GM12892 (cell line): ENCODE data around the gene SEPHS1.
"Not testable (repeated sequence)": the region's sequence is repeated elsewhere in the genome, so short reads cannot be mapped to it uniquely, and the experiment has no call there.

Experiments used
- DNase-seq: peaks from one replicate; pipeline ENCODE4 v3.0.0; 2011; ENCODE audit not compliant: insufficient read length
- FAIRE-seq: peaks from 2 replicates; lab custom pipeline; 2011; peaks lifted over from hg19 to GRCh38; lab: Jason Lieb, UNC
- POLR2A ChIP-seq: IDR thresholded peaks from 2 replicates; pipeline ENCODE4 v1.6.1; 2011; ENCODE audit warnings: low read depth, low read length, control low read depth
- POLR2AphosphoS5 ChIP-seq: IDR thresholded peaks from 2 replicates; pipeline ENCODE4 v1.6.1; 2011; ENCODE audit warnings: low read depth, low read length, control low read depth
- TAF1 ChIP-seq: IDR thresholded peaks from 2 replicates; pipeline ENCODE4 v1.6.1; 2011; ENCODE audit warnings: low read depth, mild to moderate bottlenecking, control low read depth, low read length, borderline replicate concordance

SEPHS1 gene

DNA sequence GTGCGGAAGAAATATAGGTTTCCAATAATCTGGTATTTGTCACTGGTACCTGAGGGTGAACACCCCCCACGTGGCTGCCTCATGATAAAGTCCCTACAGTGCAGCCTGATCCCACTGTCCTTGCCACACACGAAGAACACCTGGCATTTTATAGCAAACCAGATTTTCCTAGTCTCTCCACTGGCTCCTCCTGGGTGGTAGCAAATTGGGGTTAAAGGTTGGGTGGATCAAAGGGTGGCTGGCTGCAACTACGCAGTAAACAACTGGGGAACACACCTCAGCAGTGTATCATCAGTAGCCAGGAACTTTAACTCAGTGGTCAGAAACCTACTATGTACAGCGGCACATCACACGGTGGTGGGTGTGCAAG, 10.3 kb downstream of the SEPHS1 start:
- DNase-seq (no peak), FAIRE-seq (no peak)
- TF ChIP-seq POLR2AphosphoS5, result no peak
- no peak for TF ChIP-seq TAF1
- no peak for TF ChIP-seq POLR2A

DNA sequence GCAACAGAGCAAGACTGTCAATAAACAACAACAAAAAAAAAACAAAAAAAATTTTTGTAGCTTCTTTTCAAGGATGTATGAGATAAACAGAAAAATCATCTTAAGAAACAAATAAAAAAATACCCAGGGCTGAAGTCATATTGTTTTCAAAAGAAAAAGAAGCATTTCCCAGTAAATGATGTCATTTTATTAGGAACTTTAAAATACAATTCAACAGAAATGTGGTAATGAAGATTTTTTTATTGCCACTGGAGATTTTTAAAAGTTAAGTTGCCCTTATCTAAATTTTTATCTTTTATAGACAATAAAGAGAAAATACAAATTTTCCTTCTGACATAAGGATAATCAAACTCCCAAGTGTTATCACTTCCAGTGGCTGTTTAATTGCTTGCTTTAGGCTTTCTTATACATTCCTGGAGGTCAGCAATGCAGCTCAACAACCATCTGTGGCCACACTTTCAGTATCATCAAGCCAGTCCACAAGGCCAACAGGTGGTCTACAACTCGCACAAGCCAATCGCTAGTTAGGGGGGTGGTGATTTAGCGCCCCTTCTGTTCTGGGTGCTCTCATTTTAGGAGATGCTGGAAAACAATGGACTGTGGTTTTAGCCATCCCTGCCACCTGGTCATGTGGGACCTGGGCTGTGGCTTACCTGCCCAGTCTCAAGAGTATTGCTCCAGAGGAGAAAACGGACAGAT, 10.8 kb downstream of the SEPHS1 start:
- DNase-seq, result no peak
- TF ChIP-seq POLR2AphosphoS5 (no peak), POLR2A (no peak), TAF1 (no peak)
- no peak for FAIRE-seq

DNA sequence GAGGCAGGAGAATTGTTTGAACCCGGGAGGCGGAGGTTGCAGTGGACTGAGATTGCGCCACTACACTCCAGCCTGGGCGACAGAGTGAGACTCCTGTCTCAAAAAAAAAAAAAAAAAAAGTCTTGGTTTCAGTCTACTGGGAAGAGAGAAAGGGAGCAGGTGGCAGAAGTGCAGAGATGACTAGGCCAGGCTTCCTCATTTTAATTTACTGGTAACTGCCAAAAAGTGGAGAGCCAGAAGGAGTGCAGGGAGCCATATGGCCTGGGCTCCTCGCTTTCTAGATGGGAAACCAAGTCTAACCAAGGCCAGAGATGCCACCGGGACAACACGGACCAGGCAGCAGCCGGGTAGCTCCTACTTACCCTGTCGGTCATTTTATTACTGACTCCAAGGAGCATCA, 12.2 kb downstream of the SEPHS1 start:
- FAIRE-seq, result no peak

DNA sequence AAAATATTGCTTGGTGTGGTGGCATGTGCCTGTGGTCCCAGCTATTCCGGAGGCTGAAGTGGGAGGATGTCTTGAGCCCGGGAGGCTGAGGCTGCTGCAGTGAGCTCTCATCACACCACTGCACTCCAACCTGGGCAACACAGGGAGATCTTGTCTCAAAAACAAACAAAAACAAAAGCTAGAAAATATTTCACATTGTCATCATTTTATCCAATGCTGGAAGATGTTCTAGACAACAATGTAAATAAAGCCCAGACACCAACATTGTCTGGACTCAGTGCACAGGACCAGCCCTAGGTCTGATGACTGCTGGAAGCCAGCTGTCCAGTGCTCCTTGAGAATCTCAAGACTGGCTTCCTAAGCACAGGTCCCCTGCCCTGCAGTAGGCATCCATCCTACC, 13.5 kb downstream of the SEPHS1 start:
- TF ChIP-seq POLR2A, result no peak
- TF ChIP-seq POLR2AphosphoS5, result no peak
- TF ChIP-seq TAF1, result no peak
- DNase-seq (no peak), FAIRE-seq (no peak)

More for the DNA sequence above, 12.2 kb downstream of the SEPHS1 start:
- DNase-seq, result no peak
- TF ChIP-seq POLR2A (no peak), POLR2AphosphoS5 (no peak), TAF1 (no peak)

DNA sequence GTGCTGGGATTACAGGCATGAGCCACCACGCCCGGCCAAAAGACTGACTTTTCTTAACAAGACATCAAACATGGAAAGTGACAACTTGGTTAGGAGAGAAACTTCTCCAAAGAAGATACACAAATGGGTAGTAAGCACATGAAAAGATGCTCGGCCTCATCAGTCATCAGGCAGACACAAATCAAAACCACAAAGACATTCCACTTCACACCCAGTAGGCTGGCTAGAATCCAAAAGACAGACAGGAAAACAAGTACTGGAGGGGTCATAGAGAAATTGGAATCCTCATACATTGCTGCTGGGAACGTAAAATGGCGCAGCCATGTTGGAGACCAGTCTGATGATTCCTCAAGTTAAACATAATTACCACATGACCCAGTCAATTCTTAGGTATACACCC, 16.4 kb downstream of the SEPHS1 start:
- FAIRE-seq (no peak), DNase-seq (no peak)
- TF ChIP-seq POLR2A (no peak), POLR2AphosphoS5 (no peak), TAF1 (no peak)

DNA sequence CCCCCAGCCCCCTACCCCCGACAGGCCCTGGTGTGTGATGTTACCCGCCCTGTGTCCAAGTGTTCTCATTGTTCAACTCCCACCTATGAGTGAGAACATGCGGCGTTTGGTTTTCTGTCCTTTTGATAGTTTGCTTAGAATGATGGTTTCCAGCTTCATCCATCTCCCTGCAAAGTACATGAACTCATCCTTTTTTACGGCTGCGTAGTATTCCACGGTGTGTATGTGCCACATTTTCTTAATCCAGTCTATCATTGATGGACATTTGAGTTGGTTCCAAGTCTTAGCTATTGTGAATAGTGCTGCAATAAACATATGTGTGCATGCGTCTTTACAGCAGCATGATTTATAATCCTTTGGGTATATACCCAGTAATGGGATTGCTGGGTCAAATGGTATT, 17.1 kb downstream of the SEPHS1 start:
- DNase-seq, FAIRE-seq: not testable (repeated sequence)

DNA sequence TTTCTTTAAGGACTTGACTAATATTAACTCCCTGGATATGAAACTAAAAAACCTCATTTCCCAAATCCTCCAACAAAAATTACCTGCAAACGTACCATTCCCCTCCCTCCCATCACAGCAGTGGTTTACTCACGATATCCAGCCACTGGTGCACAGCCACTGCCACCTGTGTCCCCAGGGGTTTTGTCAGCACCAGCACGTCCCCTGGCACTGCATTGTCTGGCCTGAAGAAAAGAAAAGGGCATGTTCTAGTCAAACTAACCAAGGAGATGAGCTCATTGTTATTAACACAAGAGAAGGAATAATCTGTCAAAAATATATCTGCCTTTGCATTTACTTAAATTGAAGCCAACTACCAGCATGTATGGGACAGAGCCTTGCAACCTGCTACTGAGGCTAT, 18.5 kb downstream of the SEPHS1 start:
- FAIRE-seq (no peak), DNase-seq (no peak)
- no peak for TF ChIP-seq POLR2AphosphoS5
- TF ChIP-seq TAF1, result no peak
- no peak for TF ChIP-seq POLR2A

DNA sequence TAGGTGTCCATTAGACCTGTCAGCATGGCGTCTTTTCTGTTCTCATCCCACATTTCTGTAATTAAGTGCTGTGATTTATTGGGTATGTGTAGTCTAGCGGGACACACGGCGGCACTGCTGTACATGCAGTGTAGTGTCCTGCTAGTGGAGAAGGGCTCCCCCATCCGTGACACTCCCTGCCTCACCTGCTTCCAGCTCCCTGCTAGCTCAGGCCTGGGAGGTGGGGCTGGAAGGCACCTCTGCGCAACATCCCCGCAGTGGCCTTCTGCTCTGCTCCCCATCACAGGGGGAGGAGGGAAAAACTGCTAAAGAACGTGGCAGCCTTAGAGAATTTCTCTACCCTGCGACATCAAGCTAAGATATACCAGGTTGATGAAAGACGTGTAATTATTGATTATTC, 19.5 kb downstream of the SEPHS1 start:
- no peak for FAIRE-seq
- DNase-seq, result no peak
- no peak for TF ChIP-seq POLR2AphosphoS5
- TF ChIP-seq POLR2A, result no peak
- TF ChIP-seq TAF1, result no peak

DNA sequence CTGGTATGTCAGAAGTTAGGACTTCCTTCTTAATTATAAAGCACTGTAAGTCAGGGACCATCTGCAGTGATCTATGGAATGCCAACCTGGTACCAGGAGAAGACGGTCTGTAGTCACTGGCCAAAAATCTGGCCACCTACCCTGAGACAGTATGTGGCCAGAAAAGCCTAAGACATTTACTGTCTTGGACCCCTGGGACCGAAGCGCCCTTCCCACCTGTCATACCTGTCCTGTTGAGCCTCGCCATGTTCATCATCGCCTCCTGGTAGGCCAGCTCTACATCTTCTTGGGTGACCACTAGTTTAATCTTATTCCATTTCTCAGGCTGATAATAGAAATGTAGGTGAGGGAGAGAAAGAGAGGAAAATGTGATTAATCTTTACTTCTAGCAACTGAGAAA, 20.0 kb downstream of the SEPHS1 start:
- FAIRE-seq, result no peak
- TF ChIP-seq POLR2AphosphoS5 (no peak), POLR2A (no peak)
- DNase-seq, result no peak

DNA sequence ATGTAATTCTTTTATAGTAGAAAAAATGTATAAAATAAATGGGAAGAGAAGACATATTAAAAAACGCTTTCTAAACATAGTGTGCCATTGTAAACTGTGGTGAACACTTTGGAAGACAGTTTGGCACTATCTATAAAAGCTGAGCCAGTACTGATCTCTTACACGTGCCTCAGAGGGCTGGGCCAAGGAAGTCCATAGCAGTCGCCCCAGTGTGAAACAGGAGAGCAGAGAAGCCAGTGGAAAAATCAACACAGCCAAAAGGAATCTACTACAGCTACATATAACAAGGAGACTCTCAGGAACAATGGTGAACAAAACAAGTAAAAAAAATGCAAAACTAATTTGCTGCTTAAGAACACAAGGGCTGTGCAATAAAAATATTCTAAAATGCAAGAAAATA, 20.6 kb downstream of the SEPHS1 start:
- no peak for FAIRE-seq
- no peak for DNase-seq
- TF ChIP-seq TAF1, result no peak
- TF ChIP-seq POLR2AphosphoS5, result no peak
- TF ChIP-seq POLR2A, result no peak

DNA sequence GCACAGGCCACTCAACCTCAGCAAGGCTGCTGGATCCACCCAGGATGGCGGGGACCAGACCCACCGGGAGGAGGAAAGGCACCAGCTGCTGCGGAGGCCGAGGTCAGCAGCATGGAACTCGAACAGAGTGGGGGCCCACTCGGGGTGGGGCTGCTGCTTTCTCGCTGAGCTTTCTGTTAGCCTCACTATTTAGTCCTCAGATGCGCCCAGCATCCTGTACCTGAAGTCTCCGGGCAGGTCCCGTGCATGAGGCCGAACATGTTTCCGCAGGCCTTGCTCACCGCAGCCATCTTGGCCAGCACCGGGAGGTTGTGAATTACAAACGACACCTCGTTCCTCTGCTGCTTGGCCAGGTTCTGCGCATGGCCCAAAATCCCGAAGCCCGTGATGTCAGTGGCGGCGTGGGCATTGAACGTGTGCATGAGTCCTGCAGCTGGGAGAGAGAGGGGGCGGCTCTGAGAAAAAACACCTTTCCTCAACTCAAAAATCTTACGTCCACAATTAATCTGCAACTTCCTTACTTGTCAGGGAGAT, 25.4 kb downstream of the SEPHS1 start:
- no peak for DNase-seq
- FAIRE-seq, result no peak

DNA sequence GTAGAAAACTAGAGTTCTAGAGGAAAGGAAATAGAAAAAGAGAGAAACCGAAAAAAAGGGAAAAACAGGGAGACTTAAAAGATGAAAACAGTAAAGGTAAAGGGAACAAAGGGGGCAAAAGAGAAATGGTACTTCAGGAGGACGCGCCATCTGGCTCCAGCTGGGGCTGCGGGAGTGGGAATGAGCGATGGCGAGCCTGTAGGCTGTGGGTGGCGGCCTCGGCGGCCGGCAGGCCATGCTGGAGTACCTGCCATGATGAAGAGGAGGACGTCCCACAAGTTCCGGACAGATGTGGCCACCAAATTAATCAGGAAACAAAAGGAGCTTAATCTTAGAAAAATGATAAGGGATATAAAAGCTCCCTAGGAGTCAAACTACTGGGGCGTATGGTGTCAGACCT, 26.5 kb downstream of the SEPHS1 start:
- no peak for FAIRE-seq
- TF ChIP-seq POLR2A (no peak), POLR2AphosphoS5 (no peak), TAF1 (no peak)
- no peak for DNase-seq

More for the DNA sequence above, 25.4 kb downstream of the SEPHS1 start:
- TF ChIP-seq POLR2A (no peak), TAF1 (no peak)
